NCI-H146 treated with DMSO at 0.1 percent for 48 hours (cell line): ENCODE results near the gene TLR10.

Experiments used
- DNase-seq: peaks from one replicate; lab custom pipeline; 2025; ENCODE audit not compliant: unreplicated experiment; lab: John Stamatoyannopoulos, UW

TLR10 gene

DNA sequence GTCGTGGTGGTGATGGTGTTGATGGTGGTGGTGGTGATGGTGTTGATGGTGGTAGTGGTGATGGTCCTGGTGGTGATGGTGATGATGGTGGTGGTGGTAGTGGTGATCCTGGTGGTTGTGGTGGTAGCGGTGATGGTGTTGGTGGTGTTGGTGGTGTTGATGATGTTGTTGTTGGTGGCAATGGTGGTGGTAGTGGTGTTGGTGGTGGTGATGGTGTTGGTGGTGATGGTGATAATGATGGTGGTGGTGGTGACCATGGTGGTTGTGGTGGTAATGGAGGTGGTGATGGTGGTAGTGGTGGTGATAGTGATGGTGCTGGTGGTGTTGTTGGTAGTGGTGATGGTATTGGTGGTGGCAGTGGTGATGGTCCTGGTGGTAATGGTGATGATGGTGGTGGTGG, 49.1 kb downstream of the TLR10 start:
- DNase-seq: no peak

DNA sequence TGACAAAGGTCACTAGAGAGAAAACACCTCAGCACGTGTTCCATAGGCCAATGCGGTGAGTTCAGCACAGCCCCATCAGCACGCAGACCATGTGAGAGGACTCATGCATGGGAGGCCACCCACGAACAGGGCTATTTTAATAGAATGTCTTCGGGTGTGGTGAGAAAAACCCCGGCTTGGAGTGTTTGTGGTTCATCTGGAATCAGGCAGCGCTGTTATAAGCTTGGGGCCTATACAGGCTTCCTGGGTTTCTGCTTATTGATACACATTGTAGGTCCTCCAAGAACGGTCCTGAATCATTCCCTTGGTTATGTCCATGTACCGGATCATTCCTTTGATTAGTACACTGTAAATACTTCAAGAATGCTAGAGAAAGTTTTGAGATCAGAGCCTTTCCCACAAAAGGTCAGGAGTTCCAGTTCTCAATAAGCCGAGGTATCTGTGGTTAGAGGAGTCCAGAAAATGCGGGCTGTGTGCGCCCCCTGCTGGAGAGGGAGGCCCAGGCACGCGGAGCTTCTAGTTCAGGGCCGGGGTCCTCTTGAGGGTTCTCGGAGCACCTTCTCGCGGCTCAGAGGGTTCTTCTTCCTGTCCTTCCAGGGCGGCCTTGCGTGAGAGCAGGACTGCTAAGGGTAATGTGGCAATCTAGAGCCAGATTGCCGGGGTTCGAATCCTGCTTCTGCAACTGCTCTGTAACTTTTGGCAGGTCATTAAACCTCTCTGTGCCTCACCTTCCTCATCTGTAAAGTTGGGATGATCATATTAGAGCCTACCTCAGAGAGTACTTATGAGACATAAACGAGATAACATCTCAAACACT, 51.8 kb downstream of the TLR10 start:
- DNase-seq: peak; percentile 55

DNA sequence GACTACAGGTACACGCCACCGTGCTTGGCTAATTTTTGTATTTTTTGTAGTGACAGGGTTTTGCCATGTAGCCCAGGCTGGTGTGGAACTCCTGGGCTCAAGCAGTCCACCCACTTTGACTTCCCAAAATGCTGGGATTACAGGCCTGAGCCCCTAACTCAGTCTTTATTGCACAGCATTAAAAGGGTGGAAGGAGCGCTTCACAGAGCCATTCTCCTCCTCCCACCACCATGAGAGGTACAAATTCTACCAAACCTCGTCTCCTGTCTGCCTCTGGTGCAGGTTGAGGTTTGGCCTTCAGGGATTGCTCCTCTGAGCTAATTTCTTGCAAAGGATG, 52.3 kb downstream of the TLR10 start:
- no peak for DNase-seq

DNA sequence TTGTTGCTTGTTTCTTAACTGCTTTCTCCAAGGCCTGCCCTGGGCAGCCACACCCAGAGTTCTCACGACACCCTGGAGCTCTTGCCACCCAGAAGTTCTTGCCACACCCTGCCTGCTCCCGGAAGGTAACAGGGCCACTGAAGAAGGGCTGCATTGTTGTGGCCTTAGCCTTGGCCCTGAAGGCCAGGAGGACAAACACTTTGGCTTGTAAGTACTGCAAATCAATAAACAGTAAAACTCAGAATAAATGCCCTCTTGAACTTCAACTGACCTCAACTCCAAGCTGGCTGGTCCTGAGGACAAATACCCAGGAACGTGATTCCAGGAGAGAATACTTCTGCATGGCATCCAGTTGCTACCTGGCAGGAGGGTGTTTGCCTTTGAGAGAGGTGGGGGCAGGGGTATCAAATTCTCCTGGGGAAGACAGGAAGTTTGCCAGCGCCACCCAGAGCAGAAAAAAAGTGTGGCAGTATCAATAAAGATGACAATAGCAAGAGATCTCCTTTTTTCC, 54.1 kb downstream of the TLR10 start:
- DNase-seq: peak; percentile 22

DNA sequence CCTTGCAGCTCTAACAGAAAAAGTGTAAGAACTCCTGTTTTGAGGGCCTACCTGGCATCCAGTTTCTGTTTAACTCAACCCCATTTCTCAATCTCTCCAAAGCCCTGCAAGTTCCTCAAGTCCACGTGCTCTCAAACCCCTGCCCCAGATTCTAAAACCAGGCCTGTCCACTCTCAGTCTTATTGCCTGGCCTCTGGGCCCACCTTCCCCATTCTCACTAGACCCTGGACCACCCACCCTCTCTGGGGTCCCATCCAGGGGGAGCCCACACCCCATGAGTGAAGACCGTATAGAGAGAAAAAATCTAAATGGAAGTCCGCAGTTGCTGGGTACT, 58.3 kb downstream of the TLR10 start:
- no peak for DNase-seq

DNA sequence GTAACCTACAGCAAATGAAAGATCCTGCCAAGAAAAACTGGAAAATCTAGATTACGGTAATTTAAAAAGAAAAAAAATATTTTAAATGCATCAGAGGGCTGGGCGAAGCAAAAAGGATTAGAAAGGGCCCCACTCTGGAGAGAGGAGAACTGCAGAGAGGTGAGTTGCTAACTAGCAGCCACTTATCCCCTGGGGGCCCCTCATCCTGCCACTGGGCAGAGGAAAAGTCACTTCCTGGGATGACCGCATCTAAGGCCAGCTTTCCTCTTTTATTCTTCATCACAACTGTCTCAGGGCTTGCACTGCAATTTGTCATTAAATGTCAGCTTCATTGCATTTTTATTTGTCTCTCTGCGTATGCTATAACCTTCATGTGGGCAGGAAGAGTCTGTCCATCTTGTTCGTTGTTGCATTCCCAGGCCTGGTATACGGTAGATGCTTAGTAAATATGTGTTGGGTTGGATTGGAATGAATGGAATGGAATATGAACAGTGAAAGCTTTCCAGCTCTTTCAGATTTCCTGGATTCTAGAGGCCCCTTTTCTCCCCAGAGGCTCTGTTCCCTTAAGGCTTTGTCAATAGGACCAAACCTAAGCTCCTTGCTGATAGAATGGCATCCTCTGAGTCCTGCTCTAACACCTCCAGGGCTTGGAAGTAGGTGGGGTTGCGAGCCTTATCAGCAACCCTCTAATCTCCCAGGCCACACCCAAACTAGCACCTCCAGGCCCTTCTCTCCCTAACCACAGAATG, 58.9 kb downstream of the TLR10 start:
- DNase-seq: no peak

DNA sequence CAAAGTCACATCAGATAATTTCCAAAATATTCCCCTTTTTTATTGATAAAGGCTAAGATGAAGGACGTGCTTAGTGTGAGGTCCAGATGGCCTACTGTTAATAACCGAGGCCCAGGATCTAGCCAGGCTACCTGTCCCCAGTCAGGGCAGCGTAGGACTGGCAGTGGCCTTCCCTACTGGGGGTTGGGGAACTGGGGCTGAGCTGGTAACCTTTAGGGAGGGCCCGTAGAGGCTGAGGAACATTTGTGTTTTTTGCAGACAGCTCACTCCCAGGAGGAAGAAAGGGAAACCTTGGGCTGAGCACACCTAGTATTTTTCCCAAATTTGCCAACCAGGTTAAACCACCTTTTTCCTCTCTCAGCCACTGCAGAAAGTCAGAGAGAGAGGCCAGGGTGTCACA, 59.7 kb downstream of the TLR10 start:
- DNase-seq: no peak
